ENCODE results near the gene SPAG17.
"Not testable (repeated sequence)": the region's sequence is repeated elsewhere in the genome, so short reads cannot be mapped to it uniquely, and the experiment has no call there.

The SPAG17 gene

DNA sequence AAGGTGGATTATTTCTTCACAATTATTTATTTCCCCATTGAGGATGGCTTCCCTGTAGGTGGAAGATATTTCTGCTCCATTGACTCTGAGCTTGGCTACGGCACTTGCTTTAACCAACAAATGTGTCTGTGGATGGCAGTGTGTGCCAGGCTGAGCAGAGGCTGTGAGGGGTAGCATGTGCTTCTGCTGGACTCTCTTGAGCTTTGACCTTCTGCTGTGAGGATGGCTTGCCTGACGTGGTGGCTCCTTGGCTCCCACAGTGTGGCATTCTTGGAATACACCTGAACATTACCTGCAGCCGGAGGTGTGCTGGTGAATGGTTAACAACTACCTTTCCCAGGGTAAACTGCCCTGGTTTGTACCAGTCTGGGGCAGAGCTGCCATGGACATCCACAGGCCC is 208.6 kb downstream of the SPAG17 start:
- no peak for DNase-seq (ENCODE audit: low read depth)

DNA sequence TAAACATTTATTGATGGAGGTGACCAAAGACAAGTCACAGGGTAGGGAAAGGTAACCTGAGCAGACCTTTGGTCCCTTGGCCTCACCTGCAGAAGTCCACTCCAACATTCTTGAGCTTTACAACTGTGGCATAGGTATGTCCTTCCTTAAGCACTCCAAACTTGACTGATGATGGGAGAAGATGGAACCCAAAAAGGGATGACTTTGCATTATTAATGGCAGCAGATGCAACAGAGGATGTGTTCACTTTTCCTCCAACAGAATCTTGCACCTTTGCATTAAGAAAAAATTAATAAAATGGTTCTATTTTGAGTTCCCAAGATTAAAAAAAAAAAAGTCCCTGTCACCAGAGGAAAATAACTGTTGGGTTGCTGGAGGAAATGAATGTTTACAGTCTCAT is 213.3 kb downstream of the SPAG17 start:
- no peak for DNase-seq (ENCODE audit: low read depth)

DNA sequence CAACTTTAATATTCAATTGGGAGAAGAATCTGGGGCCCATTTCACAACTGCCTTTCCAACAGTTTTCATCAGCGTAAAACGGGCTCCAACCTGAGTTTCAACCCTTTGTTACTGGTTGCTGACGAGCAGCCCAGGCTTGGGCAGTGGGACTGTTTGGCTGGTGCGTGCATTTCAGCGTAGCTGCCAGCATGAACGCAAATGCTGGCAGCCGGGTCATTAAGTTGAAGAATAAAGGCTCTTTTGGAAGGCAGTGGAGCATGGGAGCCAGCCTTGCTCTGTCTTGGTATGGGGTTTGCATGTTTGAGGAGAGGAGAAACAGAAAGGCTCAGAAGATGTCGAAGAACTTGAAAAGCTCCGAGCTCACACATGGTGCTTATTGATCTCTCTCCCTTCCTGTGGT is 214.8 kb downstream of the SPAG17 start:
- no peak for DNase-seq (ENCODE audit: low read depth)

DNA sequence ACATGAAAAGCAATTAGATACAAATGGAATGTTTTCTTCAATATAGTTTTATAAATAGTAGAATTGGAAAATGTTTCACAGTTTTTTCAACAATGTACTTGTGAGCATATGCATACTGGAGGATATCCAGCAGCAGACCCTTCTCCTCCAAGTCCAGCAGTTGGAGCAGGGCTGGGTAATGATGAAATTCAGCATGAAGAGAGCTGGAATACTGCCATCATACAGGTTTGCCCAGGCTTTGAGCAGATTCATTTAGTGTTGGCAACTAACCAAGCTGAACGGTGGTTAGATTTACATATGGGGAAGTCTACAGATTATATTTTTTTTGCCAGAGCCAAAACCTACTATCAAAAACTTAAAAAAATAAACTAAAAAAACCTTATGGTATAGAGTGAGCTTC is 217.1 kb downstream of the SPAG17 start:
- DNase-seq (ENCODE audit: low read depth) = no peak

DNA sequence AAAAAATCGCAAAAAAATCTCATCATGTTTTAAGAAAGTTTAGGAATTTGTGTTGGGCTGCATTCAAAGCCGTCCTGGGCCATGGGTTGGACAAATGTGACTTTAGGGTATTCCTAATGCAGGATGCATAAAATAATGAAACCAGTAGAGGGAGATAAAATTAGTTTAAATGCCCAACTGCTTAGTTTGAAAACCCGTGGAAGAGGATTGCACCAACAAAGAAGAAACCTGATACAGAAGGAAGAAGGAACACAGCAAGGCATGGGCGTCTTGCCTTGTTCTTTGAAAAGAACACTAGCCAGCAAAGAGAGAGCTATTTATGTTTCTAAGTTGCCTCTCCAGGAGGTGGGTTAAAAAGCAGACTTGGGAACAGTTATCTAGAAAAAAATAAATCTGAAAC is 217.6 kb downstream of the SPAG17 start:
- no peak for DNase-seq (ENCODE audit: low read depth)

DNA sequence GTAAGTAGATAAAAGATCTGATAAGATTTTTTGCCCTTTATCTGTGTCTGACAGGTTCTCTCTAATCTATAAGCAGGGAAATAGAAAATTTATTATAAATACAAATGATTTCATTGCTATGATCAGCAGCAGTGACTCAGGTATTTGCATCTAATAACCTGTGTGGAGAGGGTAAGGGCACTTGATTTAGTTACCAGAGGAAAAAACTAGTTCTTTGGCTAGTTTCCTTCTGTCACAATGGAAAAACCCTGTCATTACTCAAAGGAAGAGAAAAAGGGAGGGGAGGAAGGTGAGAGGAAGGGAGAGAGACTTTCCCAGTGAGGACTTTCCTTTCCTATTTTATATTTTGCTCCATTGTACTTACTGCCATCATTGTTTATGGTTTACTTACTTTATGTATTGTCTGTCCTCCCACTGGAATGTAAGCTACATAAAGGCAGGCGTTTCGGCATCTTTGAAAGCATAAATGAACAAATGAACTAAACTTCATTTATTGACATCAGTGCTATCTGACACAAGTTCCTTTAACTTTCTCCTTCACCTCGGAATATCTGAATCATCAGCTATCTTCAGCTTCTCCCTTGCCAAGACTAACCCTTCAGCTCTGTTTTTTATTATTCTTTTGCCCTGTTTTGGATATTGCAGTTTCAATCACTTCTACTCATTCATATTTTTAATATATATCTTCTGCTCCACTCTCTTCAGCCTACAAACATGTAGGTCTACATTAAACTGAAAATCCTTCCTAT is 220.6 kb downstream of the SPAG17 start:
- DNase-seq (ENCODE audit: low read depth) = no peak

DNA sequence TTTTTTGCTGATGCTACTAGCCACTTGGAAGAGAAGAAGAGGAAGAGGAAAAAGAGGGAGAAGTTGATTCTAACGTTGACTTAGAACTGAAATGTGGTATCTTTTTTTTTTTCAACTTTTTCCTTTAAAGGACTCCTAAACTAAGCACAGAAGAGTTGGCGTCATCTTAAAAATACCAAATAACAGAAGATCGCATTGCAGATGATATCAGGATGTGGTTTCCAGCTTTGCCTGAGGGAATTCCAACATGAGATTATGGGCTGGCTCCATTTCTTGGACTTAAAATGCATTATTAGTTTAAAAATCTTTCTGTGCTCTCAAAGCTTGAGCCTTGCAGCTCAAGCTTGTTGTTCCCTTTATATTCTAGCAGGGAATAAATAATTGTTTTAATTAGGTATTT is 225.7 kb downstream of the SPAG17 start:
- DNase-seq (ENCODE audit: low read depth) = no peak

DNA sequence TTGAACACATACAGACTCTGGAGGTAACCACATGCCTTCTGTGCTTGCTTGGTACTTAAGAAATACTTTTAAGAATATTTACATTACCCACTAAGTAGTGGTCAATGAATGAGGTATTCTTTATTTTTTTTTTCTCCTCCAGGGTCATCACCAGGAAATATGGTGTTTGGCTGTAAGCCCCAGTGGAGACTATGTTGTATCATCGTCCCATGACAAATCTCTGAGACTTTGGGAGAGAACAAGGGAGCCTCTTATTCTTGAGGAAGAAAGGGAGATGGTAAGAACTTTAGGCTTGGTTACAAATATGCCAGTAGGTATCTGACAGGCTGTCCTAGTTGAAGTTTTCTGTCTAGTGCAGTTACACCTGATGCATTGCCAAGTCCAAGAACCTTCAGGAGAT is 232.6 kb downstream of the SPAG17 start:
- DNase-seq (ENCODE audit: low read depth) = no peak

DNA sequence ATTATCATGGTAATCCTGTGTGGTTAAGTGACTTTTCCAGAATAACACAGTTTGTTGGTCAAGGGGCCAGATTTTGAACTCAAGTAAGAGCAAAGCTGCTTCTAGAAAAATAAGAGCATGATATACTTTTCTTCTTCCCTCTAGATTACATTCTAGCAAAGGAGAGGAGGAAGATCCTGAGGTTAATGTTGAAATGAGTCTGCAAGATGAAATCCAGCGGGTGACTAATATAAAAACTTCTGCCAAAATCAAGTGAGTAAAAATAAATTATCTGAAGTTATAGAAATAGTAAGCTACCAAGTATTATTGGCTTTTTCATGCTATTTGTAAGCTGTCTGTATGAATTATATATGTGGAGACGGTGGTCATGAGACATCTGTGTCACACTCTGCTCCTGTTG is 242.7 kb downstream of the SPAG17 start:
- DNase-seq (ENCODE audit: low read depth) = no peak

DNA sequence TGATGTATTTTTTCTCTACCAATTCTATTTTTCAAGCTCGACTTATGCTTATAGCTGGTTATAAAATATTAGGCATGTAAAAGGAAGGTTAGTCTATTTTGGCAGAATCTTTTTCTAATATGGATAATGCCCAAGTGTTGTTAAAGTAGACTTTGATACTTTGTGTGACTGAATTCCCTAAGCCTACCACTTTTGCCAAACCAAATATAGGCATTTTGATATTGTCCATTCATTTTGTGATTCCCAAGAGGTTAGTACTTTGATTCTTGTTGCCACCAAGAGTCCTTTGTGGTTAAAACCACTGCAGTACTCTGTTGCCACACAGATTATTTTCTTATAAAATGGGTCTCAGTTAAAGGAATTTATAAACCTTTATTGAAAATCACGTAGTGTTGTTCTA is 251.3 kb downstream of the SPAG17 start:
- DNase-seq (ENCODE audit: low read depth) = no peak

DNA sequence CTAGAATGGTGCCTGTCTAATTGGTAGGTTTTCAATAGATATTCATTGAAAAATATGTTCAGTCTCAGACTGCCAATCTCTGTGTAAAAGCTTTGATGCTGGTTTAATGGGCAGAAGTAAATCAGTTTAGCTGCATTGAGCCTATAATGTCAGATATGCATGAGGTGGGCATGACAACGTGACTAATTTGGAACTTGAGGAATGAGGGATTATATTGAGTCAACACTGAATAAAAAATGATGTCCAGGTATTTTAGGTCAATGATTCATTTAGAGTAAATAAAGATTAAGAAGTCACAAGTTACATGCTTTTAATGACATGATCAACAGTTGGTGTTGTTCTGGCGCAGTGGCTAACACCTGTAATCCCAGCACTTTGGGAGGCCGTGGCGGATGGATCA is 252.5 kb downstream of the SPAG17 start:
- no peak for DNase-seq (ENCODE audit: low read depth)

DNA sequence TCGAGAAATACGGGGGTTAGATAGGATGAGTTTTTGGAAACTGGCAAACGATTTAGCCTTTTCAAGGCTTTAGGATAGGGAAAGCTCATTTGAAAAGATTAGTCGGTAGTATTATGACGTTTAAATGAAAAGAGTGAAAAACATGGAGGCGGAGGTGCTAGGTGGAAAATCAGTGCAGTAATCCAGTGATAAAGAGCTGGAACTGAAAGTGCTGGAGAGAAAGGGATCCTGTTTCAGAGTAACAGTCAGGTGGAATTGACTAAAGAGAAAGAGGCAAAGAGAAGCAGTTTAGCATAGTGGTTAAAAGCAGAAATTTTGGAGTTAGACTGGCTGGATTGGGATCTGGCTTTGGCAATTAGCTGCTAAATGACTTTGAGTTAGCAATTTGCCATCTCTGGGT is 254.5 kb downstream of the SPAG17 start:
- no peak for DNase-seq (ENCODE audit: low read depth)

DNA sequence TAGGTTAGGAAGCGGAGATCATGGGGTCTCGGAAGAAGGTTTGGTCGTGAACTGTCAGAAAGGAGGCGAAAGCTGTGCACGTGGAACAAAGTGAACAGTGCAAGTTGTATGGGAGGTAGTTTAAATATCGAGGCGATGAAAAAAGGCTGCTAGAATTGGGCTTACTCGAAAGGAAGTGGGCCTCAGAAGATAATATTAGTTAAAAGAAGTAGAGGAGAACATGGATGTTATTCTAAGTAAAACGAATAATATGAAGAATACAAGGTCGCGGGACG is 254.9 kb downstream of the SPAG17 start:
- no peak for DNase-seq (ENCODE audit: low read depth)

DNA sequence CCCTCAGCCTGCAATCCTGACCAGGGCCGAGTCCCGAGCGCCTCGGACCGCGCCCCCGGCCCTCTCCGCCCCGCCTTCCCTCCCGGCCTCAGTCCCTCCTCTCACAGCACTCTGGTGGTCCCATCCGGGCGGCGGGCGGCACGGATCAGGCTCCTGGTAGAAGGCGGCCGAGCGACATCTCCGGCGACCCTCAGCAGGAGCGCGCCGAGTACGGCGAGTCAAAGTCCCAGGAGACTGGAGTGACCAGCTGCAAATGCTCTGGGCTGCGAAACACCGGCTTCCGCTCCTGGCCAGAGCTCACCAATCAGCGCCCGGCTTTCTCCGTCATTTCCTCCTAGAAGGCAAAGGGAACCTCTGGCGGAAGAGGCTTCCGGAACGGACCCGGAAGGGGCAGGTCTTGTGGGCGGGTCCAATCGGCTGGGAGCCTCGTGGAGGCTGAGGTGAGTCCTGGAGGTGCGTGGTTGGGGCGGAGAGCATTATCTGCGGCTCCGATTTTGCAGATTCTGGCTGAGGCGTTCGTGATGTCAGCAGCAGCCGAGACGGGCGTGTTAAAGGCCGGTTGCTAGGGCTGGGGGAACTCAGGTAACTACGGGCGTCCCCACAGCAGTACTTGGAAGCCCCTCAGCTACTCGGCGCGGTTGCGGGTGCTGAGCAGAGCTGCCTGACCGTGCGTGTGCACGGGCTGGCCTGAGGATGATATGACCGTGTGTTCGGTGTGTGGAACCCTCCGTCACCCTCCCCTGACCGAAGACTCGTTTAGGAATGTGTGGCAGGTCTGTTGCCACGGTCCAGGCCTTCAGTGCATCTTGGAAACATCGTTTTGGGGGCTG is 255.5 kb downstream of the SPAG17 start, which contains the start of the genes GDAP2 and WDR3:
Gene GDAP2, minus strand, starts transcription at position 279 of the 830 bp plus-strand sequence. CDS start 9,264 bp downstream, outside the sequence.
Gene WDR3, plus strand, starts transcription at position 397 of the 830 bp plus-strand sequence. CDS start 3,581 bp downstream, outside the sequence.
- peak; percentile 92 for DNase-seq (ENCODE audit: low read depth)

DNA sequence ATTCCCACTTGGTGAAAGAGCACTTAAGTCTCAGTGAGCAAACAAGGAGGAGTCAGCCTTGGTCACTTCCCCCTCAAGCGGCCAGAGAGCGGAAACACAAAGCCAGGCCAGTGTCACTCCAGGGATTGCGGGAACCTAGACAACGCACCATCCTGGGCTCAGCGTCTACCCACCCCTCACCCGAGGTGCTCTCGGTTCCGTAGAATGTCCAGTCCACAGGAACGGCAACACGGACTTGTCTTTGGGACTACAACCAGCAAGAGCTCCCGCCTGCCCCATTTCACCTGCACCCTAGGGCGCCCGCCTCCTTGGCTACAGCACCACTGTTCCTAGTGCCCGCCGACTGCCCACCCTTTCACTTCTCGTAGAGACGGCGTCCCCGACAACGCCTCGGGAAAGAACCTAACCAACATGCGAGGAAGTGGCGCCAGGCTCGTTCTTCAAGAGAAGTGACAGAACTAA is 256.1 kb downstream of the SPAG17 start:
- DNase-seq (ENCODE audit: low read depth) = peak; percentile 27

DNA sequence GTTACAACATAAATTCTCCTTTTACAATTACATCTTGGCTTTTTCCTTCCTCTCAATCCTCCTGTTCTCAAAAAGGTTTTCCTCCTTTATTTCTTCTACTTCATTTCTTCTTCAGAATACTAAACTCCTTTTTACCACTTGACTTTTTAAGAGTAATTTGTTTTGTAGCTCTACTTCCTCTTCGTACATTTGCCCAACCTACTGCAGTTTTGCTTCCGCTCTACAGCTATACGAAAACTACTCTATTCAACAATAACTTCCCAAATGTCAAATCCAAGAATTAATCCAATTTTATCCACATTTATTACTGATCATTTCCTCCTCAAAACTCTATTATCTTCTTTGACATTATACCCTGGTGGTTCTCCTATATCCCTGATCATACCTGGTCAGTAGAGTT is 259.0 kb downstream of the SPAG17 start:
- DNase-seq (ENCODE audit: low read depth) = no peak

DNA sequence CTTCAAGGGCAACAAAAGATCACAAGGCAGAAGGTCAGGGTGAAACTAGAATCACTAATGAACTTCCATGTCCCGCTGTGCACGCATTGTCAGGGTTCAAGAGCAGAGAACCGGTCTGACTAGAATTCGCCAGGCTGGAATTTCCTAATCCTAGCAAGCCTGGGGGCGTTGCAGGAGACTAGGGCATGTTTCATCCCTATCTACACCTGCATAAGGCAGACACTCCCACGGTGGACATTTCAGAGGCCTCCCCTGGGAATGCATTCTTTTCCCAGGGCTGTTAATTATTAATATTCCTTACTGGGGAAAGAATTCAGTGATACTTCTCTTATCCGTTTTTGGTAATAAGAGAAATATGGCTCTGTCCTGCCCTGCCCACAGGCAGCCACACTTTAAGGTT is 262.3 kb downstream of the SPAG17 start:
- not testable (repeated sequence) for DNase-seq (ENCODE audit: low read depth)

DNA sequence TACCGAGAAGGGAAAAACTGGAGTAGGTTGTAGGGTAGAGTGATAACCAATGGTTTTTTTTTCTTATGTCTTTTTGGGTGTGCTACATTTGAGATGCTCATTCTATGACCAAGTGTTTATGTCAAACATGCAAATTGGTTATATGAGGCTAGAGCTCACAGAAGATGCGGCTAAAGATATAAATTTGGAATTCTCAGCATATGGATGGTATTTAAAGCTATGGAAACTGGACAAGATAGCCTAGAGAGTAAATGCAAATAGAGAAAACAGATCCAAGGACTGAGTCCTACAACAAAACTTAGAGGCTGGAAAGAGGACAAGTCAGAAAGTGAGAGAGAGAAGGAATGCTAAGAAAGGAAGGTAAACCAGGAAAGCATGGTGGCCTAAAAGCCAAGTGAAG is 263.0 kb downstream of the SPAG17 start:
- no peak for DNase-seq (ENCODE audit: low read depth)

DNA sequence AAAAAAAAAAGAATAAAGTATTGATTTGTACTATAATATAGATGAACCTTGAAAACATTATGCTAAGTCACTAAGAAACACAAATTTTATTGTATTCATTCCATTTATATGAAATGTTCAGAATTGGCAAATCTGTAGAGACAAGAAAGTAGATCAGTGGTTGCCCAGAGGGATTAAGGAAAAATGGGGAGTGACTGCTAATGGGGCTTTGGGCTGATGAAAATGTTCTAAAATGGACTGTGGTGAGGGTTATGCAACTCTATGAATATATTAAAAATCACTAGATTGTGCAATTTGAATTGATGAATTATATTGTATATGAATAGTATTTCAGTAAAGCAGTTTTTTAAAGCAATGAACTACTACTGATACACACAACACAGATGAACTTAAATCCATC is 265.7 kb downstream of the SPAG17 start:
- DNase-seq (ENCODE audit: low read depth) = no peak

DNA sequence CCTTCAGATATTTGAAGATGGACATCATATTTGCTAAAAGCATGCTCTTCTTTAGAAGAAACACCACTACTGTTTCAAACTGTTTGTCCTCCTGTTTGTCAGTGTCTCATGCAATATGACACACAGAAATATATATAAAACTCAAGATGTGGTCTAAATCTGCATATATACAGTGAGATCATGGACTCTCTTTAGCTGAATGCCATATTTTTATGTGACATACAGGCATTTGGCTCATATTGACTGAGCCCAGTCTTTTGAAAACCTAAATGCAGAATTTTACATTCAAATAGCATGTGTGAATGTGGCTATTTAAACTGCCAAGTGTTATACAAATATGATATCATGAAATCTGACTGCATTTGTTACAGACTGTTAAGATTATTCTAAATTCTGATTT is 274.0 kb downstream of the SPAG17 start:
- no peak for DNase-seq (ENCODE audit: low read depth)

DNA sequence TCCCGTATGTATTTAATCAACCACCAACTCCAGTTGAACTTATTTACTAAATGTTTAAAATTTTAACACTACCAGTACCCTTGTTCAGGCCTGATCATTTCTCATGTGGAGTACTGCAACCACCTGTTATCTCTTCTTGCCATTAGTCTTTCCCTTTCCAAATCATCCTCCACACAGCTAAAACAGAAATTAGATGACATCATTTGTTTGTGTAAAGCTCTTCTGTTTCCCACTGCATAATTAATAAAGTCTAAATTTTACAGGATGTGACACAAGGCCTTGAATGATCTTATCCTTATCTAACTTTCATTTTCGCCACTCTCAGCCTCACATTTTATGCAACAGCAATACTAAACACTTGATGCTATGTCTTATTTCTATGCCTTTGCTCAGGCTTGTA is 280.0 kb downstream of the SPAG17 start:
- no peak for DNase-seq (ENCODE audit: low read depth)

DNA sequence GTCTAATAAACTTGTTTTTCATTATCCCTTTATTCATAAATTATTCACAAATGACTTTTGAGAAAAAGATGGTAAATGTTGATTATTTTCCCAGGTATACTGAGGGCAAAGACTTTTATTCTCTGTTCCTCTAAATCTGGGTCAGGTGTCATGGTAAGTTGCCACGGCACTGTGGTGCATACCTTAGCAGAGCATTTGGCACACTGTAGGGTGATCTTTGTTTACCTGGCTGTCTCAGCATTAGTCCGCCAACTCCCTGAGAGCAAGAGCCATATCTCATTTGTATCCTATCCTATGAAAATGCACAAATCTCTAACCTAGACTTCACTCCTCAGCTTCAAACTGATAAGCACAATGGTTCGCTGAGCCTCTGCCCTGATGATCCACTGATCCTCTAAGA is 280.5 kb downstream of the SPAG17 start:
- DNase-seq (ENCODE audit: low read depth) = no peak
